Spleen (tissue), 7 donors: ENCODE results near the gene SMAD6.

Experiments
- POLR2A ChIP-seq, 3 donors: fragments of 450-650 bp; IDR thresholded peaks; one replicate each; pipeline ENCODE4 v1.5.1; 2017; ENCODE audit warnings: antibody characterized with exemption in 3 of 3, mild to moderate bottlenecking in 1 of 3
- TF ChIP-seq, protein P1 (sequence below), 11 experiments: fragments of 200-600 bp in 7 of 11; fragments of 450-650 bp in 4 of 11; sonication (generic) in 4 of 11; IDR thresholded peaks in 8 of 11; conservative IDR thresholded peaks in 3 of 11; 1 replicate in 7 of 11; 2 replicates in 4 of 11; pipeline versions ENCODE4 v1.4.0 to v1.8.0; 2016 to 2021; ENCODE audit warnings: antibody characterized with exemption in 11 of 11, inconsistent platforms in 4 of 11, mild to moderate bottlenecking in 1 of 11
- donor health status: DM: no; HTN: no; CAD: no; lungs with moderate emphysema.
- donor health status: DM: no; HTN: no; CAD: no.
- donor health status: DM: no; HTN: no; CAD: no.

DNA sequence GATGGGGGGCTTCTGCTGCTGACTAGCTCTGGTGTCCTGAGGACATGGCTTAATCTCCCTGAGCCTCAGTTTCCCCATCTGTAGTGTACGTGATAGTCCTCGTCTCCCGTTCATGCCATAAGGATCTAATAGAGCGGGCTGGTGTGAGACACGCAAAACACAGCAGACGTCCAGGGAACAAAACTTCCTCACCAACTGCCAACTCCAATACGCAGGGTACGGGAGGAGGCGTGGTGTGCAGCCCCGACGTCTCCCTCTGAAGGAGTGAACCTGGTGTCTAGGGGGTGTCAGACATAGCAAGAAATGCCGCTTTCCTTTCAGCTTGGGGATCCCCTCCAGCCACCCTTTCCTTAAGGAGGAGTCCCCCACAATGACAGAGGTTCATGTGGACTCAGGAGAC lies 55.0 kb downstream of the SMAD6 start:
- TF ChIP-seq, protein P1, sequence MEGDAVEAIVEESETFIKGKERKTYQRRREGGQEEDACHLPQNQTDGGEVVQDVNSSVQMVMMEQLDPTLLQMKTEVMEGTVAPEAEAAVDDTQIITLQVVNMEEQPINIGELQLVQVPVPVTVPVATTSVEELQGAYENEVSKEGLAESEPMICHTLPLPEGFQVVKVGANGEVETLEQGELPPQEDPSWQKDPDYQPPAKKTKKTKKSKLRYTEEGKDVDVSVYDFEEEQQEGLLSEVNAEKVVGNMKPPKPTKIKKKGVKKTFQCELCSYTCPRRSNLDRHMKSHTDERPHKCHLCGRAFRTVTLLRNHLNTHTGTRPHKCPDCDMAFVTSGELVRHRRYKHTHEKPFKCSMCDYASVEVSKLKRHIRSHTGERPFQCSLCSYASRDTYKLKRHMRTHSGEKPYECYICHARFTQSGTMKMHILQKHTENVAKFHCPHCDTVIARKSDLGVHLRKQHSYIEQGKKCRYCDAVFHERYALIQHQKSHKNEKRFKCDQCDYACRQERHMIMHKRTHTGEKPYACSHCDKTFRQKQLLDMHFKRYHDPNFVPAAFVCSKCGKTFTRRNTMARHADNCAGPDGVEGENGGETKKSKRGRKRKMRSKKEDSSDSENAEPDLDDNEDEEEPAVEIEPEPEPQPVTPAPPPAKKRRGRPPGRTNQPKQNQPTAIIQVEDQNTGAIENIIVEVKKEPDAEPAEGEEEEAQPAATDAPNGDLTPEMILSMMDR (IDR thresholded peaks at IDR 0.05 in 8 of 11, conservative IDR thresholded peaks at IDR 0.05 in 3 of 11) = no peak
- no peak for TF ChIP-seq POLR2A (IDR thresholded peaks at IDR 0.05)
